ENCODE results near the gene CAMTA1.
"Not testable (repeated sequence)": the region's sequence is repeated elsewhere in the genome, so short reads cannot be mapped to it uniquely, and the experiment has no call there.

The CAMTA1 gene

DNA sequence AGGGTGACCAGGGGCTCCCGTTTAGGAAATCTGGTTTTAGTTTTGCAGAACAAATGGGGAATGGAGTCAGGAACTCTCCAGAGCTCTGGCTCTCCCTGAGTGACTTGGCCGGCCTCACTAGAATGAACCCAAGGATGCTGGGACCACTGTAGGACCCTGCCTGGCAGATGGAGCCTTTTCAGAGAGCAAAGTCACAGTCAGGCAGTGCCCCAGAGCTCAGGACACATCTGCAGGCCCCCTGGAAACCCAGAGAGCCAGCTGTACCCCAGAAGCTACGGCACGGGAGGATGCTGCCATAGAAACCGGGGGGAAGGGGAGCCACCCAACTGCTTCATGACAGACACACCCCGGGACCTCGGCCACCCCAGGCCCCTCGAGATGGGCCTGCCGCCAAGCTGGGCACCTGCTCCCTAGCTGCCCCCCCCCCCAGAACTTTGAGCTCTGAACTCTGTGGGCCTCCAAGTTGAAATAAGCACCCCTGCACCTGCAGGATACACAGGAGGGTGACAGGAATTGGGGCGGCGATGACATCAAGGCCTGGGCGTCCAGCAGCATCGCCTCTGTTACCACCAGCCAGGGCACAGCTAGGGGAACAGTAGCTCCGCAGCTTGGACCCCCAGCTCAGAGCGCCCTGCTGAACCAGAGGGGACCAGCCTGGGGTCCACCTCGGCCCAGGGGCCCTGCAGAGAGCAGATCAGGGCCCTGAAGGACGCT, 894.1 kb downstream of the CAMTA1 start:
- no peak for DNase-seq

DNA sequence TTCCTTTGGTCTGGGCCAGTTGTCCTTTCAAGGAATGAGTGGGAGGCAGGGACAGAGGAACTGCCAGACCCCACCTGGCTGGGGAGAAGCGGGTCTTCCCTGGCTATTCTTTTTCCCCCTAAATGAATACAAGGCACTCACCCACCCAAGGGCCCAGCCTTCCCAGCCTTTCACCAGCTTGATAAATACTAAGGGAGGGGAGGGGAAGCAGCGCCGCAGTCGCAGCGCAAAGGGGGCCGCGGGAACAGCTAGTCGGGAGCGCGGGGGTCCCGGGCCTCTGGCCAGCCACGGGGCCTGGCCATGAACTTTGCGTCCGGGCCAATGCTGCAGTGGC, 894.6 kb downstream of the CAMTA1 start:
- DNase-seq, result no peak

DNA sequence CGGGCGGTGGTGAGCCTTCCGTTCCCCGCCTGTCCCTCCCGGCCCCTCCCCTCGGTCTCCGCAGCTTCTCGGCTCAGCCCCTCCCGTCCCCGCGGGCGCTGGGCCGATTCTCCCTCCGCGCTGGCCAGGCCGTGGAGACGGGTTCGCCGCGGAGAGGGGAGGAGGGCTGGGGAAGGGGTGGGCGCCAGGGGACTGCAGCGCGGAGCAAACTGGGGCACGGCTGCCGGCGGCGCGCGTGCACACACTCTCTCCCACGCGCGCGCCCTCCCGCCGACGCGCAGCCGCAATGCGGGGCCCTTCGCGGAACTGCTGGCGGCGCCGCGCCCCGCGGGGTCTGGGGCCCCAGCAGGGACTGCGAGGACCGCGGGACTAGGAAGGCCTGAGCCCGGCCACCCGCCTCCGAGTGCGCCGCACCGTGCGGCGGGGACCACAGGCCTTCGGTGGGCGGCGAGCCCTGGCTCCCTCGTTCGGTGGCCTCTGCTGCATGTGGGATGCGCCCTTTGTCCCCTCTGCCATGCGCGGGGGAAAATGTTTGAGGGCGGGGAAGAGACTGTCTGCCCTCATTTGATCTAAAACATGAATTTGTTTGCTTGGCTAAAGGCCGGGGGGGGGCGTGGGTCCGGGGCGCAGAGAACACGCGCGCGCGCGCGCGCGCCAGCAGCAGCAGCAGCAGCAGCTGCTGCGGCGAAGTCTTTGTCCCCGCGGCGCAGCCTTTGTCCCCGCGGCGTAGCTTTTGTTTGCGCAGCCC, 895.1 kb downstream of the CAMTA1 start:
- DNase-seq, result no peak

GRCh38 chr1:7680955-7681268, 895.7 kb downstream of the CAMTA1 start:
- no peak for DNase-seq

DNA sequence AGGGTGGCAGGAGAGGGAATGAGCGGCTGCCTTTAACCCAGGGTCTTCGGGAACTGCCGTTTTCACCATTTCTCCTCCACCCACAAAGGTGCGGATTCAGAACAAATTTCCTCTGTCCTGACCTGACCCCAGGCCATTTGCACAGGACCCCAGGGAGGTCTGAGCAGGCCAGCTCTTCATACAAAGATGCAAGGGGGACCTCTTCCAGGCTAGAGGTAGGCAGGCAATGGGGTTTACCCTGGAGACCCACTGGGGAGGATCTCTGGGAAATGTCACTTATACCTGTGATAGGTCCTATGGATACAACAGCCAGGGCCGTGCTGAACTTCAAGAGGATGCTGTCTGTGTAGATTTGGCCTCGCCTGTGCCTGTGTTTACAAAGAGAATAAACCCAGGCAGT, 896.1 kb downstream of the CAMTA1 start:
- no peak for DNase-seq

GRCh38 chr1:7683521-7683920, 898.3 kb downstream of the CAMTA1 start:
- no peak for DNase-seq

- no peak for DNase-seq
Observed at GRCh38 chr1:7684132-7684531, 898.9 kb downstream of the CAMTA1 start.

GRCh38 chr1:7684861-7685635, 899.8 kb downstream of the CAMTA1 start:
- no peak for DNase-seq

GRCh38 chr1:7686301-7686850, 901.1 kb downstream of the CAMTA1 start:
- no peak for DNase-seq

DNA sequence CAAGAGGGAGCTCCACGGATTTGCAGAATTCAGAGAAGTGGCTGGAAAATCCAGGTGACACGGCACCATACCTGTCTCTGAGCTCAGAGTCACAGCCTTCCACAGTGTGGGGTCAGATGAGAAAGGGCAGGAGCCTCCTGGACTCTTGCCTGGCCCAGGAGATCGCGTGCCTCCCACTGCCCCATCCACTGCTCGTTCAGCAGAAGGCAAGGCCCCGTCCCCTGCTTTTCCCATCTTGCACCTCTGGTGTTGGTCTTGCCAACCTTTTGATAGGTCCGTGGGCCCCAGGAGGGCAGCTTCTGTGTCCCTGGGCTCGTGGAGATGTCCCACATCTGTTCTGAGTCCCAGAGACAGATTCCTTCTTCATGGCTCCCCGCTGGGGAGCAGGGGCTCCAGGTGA, 902.2 kb downstream of the CAMTA1 start:
- no peak for DNase-seq

GRCh38 chr1:7688659-7689058, 903.4 kb downstream of the CAMTA1 start:
- DNase-seq, result no peak

GRCh38 chr1:7689307-7689706, 904.1 kb downstream of the CAMTA1 start:
- not testable (repeated sequence) for DNase-seq

DNA sequence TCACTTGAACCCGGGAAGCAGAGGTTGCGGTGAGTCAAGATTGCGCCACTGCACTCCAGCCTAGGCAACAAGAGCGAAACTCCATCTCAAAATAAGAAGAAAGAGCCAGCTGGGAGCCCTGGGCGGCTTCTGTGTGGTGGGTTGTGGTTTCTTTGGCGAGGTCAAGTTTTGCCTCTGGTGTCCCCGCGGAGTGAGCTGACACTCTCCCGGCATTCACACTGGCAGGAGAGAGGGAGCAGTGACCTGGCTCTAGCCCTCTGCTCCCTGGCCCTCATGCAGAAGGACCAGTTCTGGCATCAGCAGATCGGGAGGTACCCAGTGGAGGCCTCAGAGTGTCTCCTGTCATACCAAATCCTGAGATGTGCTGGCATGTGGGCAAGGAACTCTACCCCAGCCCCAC, 904.8 kb downstream of the CAMTA1 start:
- DNase-seq, result no peak

DNA sequence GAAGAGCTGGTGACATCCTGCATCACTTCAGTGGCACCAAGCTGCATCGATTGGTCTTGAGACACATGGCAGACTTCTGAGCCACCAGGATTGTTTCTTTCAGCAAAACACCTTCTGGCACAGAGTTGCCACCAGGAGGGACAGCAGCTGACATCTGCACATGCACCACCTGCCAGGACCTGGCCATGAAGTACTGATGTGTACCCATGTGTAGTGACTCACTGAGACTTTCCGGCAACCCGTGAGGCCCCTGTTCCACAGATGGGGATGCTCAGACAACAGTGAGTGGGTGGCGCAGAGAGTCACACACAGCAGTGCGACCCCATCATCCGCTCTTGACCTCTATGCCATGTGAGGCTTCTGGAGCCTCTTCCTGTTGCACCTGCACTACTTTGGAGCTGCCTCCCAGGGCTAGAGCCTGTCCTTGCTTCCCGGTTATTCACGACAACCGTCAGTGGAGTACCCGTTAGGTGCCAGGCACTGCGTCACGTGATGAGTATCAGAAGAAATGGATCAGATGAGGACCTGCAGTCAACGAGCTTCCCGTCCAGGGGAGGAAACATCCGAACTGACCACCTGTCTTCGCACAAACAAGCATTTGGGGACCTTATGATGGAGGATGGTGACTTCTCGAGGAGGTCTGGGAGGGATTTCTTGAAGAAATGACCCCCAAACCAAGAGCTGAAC, 905.4 kb downstream of the CAMTA1 start:
- DNase-seq, result no peak

DNA sequence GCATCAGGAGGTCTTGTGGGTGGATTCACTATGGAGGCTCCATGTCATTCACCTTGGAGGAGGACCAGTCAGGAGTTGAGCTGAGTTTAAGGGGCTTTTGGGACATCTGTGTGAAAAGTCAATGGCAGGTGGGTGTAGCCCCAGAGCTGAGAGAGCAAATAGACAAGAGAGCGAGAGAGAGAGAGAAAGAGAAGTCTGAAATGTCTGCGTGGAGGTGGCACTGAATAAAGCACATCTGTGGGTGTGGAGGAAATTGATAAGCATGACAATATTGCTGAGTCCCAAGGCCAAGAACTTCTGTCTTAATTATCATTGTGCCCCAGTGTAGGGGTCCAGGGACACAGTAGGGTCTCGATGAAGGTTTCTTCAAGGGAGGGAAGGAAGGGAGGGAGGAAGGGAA, 906.3 kb downstream of the CAMTA1 start:
- DNase-seq, result no peak

DNA sequence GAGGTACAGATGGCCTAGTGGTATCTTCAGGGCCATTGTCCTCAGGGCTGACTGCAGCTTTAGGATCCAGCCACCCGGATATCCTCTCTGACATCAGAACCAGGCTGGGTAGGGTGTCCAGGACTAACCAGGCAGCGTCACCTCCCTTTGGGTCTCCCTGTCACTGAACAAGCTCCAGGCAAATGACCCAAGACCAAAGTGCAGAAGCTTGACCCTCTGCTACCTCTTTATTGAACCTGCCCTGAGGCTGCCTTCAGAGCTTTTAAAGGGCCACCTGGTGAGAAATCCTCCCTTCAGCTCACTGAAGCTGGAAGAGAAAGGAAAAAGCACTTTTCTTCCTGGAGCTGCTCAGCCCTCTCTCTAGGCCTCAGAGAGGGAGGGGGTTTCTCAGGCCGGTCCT, 906.8 kb downstream of the CAMTA1 start:
- DNase-seq, result no peak

GRCh38 chr1:7693037-7693436, 907.8 kb downstream of the CAMTA1 start:
- not testable (repeated sequence) for DNase-seq

GRCh38 chr1:7693662-7694061, 908.4 kb downstream of the CAMTA1 start:
- no peak for DNase-seq

GRCh38 chr1:7694600-7695496, 909.6 kb downstream of the CAMTA1 start:
- no peak for DNase-seq

DNA sequence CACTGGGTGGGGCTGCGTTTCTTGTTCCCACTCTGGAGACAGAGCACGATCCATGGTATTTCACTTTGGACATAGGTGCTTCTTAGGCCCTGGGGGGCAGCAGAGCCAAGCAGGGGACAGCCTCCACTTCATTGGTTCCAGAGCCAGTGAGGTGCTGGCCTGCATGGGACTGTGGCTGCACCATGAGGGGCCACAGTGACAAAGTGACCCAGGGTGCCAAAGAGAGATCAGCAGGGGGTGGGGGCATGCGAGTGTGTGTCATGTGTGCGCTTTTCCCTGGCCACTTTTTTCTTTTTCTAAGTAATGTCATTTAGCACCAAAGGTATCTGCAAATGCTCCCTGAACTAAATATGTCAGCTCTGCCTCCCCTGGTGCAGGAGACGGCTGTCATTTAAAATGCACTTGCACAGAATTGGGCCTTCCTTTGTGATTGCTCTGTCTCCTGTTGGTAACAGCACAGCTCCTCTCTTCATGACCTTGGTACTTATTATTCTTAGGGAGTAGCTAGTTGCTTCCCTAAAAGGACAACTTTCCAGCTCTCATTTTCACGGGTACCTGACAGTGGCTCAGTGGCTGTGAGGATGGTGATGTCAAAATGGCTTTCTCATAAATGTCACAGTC, 910.4 kb downstream of the CAMTA1 start:
- no peak for DNase-seq

DNA sequence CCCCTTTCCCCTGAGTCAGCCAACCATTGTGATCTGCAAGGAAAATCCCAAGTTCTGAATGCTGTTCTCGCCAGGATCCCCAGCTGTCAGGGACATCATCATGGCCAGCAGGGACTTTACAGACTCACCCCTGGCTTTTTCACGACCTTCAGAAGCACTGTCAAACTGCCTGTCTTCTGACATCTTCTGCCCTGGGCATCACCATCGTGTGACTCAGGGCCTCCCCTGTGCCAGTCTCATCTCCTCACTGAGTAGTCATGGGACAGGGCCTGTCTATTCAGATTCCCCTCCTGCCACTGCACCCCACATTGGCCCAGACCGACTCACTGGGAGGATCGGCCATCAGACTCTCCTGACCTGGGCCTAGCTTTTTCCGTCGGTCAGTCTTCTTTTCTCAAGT, 913.4 kb downstream of the CAMTA1 start:
- no peak for DNase-seq

DNA sequence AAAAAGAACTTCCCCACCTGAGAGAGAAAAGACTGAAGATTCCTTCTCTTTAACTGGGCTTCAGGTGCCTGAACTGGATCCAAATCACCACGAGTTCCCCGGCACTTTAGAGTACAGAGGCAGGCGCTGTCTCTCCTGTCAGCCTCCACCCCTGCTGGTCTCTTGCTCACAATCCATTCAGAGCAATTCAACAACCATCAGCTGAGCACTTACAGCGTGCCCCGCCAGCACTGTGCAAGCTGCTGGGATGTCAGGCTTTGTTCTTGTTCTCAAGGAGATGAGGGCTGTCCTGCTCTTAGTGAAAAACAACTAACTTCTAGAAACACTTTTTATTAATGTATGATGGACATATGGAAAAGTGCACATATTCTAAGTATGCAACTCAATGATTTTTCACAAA, 917.1 kb downstream of the CAMTA1 start:
- no peak for DNase-seq
